ENCODE results near the gene NACA.
A peak's percentile ranks its signal among the peaks of the same experiment; 100 is the strongest.

The NACA gene

DNA sequence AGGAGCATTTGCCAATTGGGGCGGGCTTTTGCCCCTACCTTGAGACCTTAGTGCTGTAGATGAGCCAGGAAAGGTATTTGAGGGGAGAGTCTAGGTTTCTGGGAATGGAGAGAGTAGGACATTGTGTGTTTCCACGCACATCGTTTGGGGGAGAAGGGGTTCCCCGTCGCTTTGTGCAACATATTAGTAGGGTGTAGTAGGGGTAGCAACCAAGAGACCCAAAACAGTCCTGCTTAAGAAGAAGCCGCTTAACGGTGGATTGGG lies 36.3 kb downstream of the NACA start:
- Histone ChIP-seq H3K9me3 (ENCODE audit: control insufficient read depth, insufficient read depth, low read length) (no peaks in the 10 kb centered on the region), H3K9me2 (replicated peaks; ENCODE audit: control insufficient read depth, low read length) (no peaks in the 10 kb centered on the region), H3K4me1 (ENCODE audit: control insufficient read depth, low read length) (peaks cover 17% of the 10 kb centered on the region), H3F3A (ENCODE audit: control insufficient read depth, insufficient read depth) (peaks cover 13% of the 10 kb centered on the region), H4K20me1 (ENCODE audit: control insufficient read depth, insufficient read depth, low read depth, low read length) (peaks cover 8% of the 10 kb centered on the region; the same call in 1 of the 2 replicates), H3K27me3 (ENCODE audit: control insufficient read depth, low read length) (no peaks in the 10 kb centered on the region), H3K36me3 (ENCODE audit: control insufficient read depth, low read length) (peaks cover 41% of the 10 kb centered on the region), H3K79me2 (ENCODE audit: control insufficient read depth, low read length) (peaks cover 58% of the 10 kb centered on the region), H3K4me2 (ENCODE audit: low read length) (peak overlapping the region; percentile 79), H3K4me3 (ENCODE audit: low read length) (peak overlapping the region; percentile 84), H3K27ac (ENCODE audit: low read depth, low read length) (peak overlapping the region; percentile 92)
- TF ChIP-seq, protein P1, sequence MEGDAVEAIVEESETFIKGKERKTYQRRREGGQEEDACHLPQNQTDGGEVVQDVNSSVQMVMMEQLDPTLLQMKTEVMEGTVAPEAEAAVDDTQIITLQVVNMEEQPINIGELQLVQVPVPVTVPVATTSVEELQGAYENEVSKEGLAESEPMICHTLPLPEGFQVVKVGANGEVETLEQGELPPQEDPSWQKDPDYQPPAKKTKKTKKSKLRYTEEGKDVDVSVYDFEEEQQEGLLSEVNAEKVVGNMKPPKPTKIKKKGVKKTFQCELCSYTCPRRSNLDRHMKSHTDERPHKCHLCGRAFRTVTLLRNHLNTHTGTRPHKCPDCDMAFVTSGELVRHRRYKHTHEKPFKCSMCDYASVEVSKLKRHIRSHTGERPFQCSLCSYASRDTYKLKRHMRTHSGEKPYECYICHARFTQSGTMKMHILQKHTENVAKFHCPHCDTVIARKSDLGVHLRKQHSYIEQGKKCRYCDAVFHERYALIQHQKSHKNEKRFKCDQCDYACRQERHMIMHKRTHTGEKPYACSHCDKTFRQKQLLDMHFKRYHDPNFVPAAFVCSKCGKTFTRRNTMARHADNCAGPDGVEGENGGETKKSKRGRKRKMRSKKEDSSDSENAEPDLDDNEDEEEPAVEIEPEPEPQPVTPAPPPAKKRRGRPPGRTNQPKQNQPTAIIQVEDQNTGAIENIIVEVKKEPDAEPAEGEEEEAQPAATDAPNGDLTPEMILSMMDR (IDR thresholded peaks at IDR 0.05; ENCODE audit: low read depth, low read length, poor library complexity, severe bottlenecking) = no peak
- no peak for TF ChIP-seq EZH2phosphoT487 (IDR thresholded peaks at IDR 0.05; ENCODE audit: borderline replicate concordance, low read length)

GRCh38 chr12:56688129-56688845 lies 36.8 kb downstream of the NACA start, which contains the start of gene PTGES3:
TSS of gene PTGES3 (minus strand) at chr12:56688284. CDS start at chr12:56687999, 285 bp downstream.
- peak within 1 kb of the TSS; percentile 96 for H3K4me3 ChIP-seq (ENCODE audit: low read length)
- no peaks in the 10 kb centered on the region for H3K9me2 ChIP-seq (replicated peaks; ENCODE audit: control insufficient read depth, low read length)
- no peaks in the 10 kb centered on the region for H3K9me3 ChIP-seq (ENCODE audit: control insufficient read depth, insufficient read depth, low read length)
- no peaks in the 10 kb centered on the region for H3K27me3 ChIP-seq (ENCODE audit: control insufficient read depth, low read length)
- TF ChIP-seq, protein P1 (IDR thresholded peaks at IDR 0.05; ENCODE audit: low read depth, low read length, poor library complexity, severe bottlenecking) = no peak
- no peak for TF ChIP-seq EZH2phosphoT487 (IDR thresholded peaks at IDR 0.05; ENCODE audit: borderline replicate concordance, low read length)
- H3K79me2 ChIP-seq (ENCODE audit: control insufficient read depth, low read length) = peaks cover 63% of the 10 kb centered on the region
- H3K4me1 ChIP-seq (ENCODE audit: control insufficient read depth, low read length) = peaks cover 18% of the 10 kb centered on the region
- H3K4me2 ChIP-seq (ENCODE audit: low read length) = peak within 1 kb of the TSS; percentile 79
- H3K36me3 ChIP-seq (ENCODE audit: control insufficient read depth, low read length) = peaks cover 42% of the 10 kb centered on the region
- peaks cover 13% of the 10 kb centered on the region for H3F3A ChIP-seq (ENCODE audit: control insufficient read depth, insufficient read depth)
- H4K20me1 ChIP-seq (ENCODE audit: control insufficient read depth, insufficient read depth, low read depth, low read length) = peaks cover 12% of the 10 kb centered on the region
- peak within 1 kb of the TSS; percentile 92 for H3K27ac ChIP-seq (ENCODE audit: low read depth, low read length)

DNA sequence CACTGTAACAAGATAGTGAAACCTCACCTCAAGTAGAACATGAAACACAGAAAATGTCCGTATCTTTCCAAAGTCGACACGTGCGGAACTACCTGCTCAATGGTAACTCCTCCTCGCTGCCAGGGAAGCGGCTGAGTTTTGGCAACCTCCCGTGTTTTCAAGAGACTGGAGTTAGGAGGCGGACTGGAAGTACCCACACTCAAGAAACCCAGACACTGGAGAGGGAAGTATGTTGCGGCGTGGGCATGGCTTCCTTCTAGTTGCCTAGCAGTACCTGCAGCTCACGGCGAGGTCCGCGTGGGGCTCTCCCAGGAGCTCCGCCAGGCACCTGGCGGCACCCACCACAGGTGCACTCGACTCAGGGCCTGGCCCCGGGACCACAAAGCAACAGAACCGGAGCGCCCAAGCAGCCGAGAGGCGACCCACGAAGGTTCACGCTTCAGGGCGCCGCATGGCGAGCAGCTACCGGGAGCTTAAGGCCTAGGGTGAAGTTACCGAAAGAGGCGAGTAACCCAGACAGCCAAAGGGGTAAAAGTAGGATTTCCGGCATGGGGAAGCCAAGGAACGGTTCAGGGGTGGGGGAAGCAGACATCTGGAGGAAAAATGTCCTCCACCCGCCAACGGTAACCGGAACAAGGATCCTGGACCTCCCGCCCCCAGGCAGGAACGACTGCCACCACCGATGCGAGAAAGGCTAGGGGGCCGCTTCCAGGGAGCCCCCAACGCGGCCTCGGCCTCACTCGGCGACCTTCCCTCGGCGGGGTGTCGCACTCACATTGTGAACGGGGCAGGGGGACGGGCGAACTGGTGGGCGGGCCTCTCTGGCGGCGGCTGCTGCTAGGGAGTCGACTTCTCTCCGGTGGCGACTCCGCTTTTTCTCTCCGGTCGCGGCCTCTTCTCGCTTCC lies 37.6 kb downstream of the NACA start:
- Histone ChIP-seq H3K4me1 (ENCODE audit: control insufficient read depth, low read length) (peaks cover 18% of the 10 kb centered on the region), H3F3A (ENCODE audit: control insufficient read depth, insufficient read depth) (peaks cover 13% of the 10 kb centered on the region), H3K79me2 (ENCODE audit: control insufficient read depth, low read length) (peaks cover 71% of the 10 kb centered on the region), H3K4me2 (ENCODE audit: low read length) (peak overlapping the region; percentile 69), H3K9me3 (ENCODE audit: control insufficient read depth, insufficient read depth, low read length) (no peaks in the 10 kb centered on the region), H3K36me3 (ENCODE audit: control insufficient read depth, low read length) (peaks cover 48% of the 10 kb centered on the region), H3K9me2 (replicated peaks; ENCODE audit: control insufficient read depth, low read length) (no peaks in the 10 kb centered on the region), H3K27ac (ENCODE audit: low read depth, low read length) (peak overlapping the region; percentile 92), H3K27me3 (ENCODE audit: control insufficient read depth, low read length) (no peaks in the 10 kb centered on the region), H3K4me3 (ENCODE audit: low read length) (peak overlapping the region; percentile 96), H4K20me1 (ENCODE audit: control insufficient read depth, insufficient read depth, low read depth, low read length) (peaks cover 18% of the 10 kb centered on the region)
- TF ChIP-seq EZH2phosphoT487 (IDR thresholded peaks at IDR 0.05; ENCODE audit: borderline replicate concordance, low read length) = no peak
- TF ChIP-seq, protein P1 (IDR thresholded peaks at IDR 0.05; ENCODE audit: low read depth, low read length, poor library complexity, severe bottlenecking) = no peak
